HG02885 (cell line): ENCODE measurements around the gene LYG1.
"Not testable (repeated sequence)": the region's sequence is repeated elsewhere in the genome, so short reads cannot be mapped to it uniquely, and the experiment has no call there.

ENCODE experiments used
- ATAC-seq: cut with Tn5 transposase; IDR thresholded peaks from one replicate; pipeline ENCODE4 v1.9.1; 2021; ENCODE audit warnings: mild to moderate bottlenecking; ENCODE audit not compliant: unreplicated experiment, poor library complexity

Gene LYG1

DNA sequence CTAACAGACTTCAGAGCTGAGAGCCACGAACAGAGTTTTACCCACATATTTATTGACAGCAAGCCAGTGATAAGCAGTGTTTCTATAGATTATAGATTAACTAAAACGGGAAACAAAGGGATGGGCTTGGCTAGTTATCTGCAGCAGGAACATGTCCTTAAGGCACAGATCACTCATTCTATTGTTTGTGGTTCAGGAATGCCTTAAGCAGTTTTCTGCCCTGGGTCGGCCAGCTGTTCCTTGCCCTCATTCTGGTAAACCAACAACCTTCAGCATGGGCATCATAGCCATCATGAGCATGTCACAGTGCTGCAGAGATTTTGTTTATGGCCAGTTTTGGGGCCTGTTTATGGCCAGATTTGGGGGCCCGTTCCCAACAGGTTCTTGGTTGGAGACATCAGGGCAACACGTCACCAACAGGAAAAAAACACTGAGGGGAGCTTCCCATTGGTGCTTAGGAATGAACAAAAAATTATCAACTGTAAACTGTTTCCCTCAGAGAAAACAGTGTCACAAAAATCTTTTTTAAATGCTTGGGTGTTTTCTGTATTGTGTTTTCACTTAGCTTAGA lies 22.7 kb downstream of the LYG1 start:
- not testable (repeated sequence) for ATAC-seq

DNA sequence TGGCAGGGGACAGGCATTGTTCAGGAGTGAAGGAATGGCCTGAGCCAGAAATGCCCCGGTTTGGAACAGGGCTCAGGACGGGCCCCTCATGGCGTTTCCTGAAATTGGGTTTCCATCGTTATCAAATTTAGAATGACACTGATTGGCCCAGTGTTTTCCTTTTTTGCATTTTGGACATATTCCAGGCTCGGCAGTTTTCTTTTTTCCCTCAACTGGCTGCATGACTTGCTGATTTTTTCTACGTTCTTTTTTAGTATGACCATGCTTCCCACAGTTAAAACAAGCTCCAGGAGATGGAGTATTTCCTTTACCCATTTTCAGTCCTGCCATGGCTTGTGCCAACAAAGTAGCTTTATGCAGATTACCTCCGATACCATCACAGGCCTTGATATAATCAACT lies 25.1 kb downstream of the LYG1 start:
- no peak for ATAC-seq

DNA sequence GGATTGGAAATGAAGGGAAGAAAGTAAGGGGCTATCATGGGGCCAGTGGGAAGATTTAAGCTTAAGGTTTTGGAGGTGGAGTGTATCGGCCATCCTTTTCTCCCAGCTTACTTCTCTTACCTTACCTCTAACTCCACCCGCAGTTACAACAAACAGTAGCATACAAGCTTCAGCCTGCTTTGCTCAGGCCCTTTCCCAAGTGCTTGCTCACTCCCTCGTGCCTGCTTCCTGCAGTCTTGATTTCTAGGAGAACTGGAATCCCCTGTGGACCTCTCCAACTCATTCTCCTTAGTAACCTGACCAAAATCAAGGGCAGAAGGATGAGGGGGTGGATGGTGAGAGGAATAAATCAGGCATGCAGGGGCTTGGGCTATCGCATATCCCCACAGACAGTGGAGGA lies 39.8 kb downstream of the LYG1 start:
- ATAC-seq, result no peak

DNA sequence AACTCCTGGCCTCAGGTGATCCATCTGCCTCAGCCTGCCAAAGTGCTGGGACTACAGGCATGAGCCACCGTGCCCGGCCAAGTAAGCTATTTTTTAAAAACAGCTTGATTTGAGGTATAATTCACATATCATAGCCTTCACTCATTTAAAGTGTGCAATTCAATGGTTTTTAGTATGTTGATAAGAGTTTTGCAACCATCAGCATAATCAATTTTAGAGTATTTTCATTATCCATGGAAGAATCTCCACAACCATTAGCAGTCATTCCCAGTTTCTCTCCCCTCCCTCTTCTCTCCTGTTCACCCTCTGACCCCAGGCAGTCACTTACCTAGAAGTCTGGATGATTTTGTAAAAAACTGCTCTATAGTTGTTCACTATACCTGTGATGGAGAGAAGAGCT lies 40.8 kb downstream of the LYG1 start:
- no peak for ATAC-seq

DNA sequence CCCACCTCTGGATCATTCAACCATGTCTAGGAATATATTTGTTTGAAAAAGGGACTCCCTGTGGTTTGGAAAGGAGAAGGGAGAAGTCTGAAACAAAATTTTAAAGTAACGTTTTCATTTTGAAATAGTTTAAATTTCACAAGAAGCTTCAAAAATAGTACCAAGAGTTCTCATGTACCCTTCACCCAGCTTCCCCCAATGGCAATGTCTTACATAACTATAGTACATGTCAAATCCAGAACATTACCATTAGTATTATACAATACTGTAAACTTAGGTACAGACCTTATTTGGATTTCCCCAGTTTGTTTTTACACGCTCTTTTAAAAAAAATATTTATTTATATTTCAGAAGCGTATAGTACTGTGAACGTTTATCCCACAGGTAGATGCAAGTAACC lies 41.5 kb downstream of the LYG1 start:
- no peak for ATAC-seq

DNA sequence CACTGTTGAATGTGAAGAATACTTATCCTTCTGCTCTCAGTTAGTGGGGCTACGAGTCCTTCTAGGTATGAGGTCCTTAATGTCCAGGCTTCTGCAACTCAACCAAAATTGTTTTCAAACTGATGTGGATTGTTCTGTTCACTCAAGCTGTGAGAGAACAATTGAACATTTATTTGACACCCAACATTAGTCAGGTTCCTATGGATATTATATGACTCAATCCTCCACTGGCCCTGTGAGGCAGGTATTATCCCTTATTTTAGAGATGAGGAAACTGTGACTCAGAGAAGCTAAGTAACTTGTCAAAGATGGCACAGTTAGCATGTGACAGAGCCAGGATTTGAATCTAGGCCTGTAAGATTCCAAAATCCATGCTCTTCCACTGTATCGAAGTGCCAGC lies 44.3 kb downstream of the LYG1 start:
- no peak for ATAC-seq

DNA sequence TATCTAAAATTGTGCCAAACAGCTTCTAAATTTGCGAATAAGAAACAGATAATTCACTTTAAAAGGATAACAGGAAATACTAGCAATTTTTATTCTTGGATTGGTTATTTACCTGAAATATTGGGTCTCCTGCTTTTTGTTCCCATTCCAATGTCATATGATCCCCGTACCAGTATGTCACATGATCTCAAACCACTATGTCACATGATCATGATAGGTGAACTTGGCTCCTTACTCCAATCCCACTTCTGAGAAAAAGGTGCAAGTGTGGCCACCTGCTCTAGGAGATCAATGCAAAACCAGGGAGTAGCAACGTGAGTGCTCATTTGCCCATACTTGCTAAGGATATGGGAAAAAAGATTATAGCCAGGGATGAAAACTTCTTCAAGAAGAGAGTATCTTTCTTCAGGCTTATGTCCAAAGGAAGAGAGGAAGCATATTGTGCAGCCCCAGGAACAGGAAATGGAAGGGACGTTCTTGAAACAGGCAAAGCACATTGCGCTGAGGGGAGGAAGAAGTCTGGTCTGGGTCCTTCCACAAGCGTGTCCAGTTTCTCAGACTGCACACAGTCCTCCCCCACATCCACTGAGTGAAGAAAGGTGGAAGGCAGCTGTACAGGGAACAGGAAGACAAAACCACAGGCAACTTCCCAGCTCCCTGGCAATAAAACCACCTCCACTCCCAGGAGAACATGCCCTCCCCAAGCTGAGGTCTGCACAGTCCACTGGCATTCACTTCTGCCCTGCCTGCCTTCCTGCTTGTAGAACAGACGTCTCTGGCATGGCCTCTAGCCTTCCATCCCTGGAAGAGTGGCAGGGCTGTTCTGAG lies 45.3 kb downstream of the LYG1 start, which contains the start of gene LYG2:
LYG2 (minus strand) TSS at position 176 of the 828 bp plus-strand sequence. CDS start 1,406 bp downstream, outside the sequence.
- ATAC-seq, result no peak

DNA sequence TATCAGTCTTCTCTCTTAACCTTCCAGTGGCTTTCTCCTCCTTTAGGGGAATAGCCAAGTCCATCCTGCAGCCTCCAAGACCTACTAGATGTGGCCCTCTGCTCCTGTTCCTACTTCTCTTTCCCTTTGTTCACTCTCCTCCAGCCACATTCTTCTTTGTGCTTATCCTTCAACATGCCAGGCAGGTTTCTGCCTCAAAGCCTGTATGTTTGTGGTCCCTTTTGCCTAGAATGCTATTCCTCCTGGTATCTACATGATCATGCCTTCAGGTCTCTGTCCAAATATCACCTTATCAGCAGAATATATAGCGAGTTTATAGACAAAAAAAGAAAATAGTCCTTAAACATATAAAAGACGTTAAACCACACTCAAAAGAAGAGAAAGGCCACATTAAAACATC lies 51.0 kb downstream of the LYG1 start:
- ATAC-seq, result no peak

DNA sequence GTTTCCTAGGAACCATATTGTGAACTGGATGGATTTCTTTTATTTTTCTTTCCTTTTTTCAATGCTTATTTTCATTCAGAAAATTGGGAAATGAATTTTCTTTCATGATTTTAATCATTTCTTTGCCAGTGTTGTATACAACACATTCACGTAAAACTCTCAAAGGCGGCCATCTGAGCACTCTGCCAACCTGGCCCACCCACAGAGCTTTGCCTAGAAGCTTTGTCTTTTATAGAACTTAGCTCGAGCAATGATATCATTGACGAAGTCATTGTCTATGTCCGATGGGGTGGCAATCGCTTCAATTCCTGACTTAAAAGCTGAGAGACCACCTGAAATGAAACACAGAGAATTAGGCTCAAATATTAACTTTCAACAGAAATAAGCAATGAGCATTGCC lies 58.8 kb downstream of the LYG1 start:
- no peak for ATAC-seq

DNA sequence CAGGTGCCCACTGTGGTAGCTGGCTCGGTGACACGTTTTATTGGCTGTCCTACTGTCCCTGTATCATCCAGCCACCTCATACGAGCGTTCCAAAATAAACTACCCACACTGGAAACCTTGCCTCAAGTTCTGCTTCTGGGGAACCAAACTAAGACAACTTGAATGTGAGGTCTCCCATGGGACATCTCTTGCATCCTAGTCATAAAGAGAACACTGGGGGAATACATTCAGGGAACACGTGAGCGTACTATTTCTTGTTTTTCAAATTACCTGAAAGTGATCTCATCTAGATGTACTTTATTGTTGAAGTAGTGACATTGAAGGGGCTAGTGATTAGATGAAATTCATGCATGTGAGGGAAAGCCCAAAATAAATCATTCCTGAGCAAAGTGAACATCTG lies 60.6 kb downstream of the LYG1 start:
- ATAC-seq, result no peak

DNA sequence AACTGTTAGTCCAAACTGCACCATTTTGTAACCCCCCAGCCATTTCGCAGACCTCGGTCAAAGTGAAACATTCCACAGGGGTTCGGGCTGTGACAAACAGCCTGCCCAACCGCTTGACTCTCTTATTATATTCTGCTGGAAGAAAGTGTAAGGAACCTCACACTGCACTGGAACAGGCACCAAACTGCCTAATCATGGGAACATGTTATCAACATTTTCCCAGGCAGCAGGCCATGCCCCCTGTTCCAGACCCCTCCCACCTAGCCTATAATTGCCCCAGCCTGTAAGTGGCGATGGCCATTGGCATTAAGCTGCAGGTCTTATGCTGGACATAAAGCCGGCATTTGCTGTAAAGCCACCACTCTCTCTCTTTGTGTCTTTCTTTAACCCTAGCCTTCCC lies 62.4 kb downstream of the LYG1 start:
- no peak for ATAC-seq
